DMS114 treated with DMSO at 0.1 percent for 48 hours (cell line): Measurements from ENCODE around the gene RCAN1.
"Not testable (repeated sequence)": the region's sequence is repeated elsewhere in the genome, so short reads cannot be mapped to it uniquely, and the experiment has no call there.

Source experiments
- DNase-seq: peaks from one replicate; lab custom pipeline; 2025; ENCODE audit not compliant: unreplicated experiment; lab: John Stamatoyannopoulos, UW

Gene RCAN1

DNA sequence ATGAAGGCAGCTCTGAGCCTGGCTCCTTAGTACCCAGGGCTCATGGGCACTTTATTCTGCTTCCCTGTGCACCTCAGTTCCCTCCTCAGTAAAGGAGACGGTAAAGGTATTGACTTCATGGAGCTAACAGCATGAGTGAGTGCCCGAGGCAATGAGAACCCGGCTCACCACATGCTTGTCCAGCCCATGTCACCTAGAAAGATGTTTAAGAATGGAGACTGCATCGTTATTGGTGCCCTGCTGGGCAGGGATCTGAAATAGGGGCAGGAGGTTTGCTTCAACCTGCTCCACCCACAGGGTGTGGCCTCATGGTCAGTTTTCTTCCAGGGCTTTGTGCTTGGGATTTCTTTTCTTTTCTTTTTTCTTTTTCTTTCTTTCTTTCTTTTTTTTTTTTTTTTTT is 95.9 kb downstream of the RCAN1 start:
- DNase-seq = no peak

DNA sequence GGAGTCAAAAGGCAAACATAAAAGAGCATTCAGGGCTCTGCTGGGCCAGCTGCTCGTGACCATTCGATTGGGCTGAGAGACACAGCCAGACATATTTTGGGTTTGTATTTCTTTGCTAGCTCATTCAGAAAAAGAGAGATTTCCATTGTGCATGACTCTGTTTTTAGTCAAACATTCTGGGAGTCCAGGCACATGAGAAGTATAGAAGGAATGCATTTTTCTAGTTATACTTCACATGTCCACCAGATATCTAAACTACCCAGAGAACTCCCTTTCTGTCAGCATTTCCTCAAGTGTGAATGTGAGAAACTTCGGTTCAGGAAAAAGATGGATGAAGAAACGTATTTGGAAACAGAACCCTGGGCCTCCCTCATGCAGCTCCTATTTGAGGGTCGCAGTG is 96.6 kb downstream of the RCAN1 start:
- no peak for DNase-seq

DNA sequence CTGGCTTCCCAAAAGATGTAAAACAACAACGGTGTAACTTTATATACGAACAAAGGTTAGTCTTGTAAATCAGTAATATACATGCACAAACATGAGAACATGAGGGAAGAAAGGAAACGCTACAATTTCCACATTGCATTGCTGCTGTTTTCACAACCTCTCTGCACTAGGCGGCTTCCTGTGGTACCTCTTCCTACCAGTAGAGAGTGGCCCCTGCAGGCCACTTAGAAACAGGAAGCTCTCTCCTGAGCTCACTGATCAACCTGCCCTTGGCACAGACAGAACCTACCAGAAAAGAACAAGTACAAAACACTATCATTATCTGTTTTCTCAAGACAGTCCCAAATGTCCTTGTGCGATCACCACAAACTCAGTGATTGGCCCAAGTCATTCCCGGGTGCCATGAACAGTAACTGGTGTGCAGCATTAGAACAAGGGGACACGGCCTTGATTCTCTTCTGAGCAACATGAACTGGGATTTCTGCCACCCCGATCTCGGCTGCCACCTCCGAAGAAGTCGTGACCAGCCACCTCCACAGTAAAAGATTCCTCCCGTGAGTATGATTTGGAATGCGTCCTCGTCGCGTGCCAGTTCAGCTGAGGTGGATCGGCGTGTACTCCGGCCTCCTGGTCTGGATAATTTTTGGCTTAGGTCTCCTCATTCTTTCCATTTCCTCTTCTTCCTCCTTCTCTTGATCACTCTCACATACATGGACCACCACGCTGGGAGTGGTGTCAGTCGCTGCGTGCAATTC is 97.2 kb downstream of the RCAN1 start:
- DNase-seq = no peak

DNA sequence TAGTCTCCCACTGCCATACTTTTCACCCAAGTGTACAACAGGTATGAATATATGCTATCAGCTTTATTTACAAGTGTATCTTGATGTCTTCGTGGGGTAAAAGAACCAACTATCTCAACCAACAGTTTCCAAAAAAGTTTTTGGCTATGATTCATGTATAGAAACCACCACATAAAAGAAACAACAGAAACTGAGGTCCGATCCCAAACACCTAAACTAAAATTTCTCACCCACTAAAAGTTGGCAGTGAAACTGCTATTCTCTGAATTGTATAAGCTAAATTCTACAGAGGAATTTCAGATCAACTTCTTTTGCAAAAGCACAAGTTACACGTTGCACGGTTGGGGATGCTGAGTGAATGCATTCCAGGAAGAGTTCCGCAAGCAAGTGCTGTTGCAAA is 97.9 kb downstream of the RCAN1 start:
- DNase-seq = no peak

DNA sequence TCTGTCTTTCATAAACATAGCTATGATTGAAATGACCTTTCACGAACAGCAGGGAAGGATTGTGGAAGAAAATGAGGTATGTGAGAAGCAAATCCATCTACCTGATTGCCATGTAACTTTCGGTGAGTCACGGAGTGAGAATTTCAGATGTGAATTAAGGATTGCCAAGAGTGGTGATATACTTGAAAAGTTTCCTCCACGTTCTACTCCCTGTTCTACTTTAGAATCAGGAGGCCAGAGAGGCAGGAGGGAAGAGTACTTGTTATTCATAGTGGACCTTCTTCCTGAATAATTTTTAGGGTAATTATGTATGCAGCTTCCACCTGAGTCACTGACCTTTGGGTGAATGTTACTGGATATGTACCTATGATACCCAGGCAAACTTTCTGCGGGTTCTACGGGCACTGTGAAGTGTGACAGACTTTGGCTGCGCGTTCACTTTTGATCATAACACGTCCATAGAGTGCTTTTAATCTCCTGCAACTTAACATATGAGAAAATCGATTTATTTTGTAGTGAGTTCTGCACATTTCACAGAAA is 100.3 kb downstream of the RCAN1 start:
- no peak for DNase-seq

DNA sequence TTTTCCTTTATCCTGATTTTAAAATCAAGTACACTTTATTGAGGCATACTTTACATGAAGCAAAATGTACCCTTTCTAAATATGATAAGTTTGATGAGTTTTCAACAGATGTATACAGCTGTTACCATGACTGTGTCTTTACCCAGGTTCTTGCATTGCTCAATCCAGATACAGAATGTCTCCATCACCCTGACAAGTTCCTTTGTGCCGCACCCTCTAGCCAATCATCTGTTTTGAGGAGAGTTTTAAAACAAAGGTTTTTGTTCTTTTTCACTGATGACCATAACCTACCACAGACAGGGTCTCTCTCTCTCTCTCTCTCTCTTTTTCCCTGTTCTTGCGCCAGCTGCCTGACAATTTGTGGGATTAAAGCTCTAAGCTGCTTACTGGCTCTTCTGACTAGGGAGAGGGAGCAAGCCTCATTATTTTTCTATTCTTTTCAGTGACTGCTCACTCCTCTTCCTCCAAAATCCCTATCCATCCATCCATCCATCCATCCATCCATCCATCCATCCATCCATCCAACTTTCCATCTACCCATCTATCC is 101.7 kb downstream of the RCAN1 start:
- no peak for DNase-seq

DNA sequence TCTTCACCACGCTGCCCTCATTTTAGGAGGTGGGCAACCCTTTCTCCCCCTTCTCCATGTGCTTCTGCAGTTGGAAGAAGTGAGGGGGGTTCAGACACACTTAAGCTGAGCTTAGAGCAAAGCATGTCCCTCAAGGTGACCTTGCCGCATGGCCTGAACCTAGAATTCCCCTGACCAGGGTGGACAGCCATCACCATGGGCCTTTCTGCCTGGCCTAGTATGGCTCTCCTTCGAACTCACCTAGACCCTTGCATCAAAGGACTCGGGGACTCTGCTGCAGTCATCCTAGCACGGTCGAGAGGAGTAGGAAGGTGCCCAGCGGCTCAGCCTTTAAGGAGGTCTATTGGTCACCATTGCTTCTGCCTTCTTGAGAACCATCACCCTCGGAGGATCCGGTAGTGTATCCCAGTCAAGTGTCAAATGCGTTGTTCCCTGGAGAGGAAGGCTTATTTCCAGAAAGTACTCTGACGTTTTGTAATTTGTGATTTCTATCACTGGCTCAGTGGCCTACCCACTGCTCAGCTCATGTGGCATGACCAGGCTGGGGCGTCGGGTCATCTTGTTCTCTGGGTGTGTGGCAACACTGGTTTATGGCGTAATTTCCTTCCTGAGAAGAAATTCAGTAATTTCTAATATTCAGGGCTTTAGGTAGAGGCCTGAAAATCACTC is 103.0 kb downstream of the RCAN1 start, which contains the start of gene KCNE1:
TSS of gene KCNE1 (minus strand) at position 424 of the 669 bp plus-strand sequence. CDS start 62,576 bp downstream, outside the sequence.
- no peak for DNase-seq

DNA sequence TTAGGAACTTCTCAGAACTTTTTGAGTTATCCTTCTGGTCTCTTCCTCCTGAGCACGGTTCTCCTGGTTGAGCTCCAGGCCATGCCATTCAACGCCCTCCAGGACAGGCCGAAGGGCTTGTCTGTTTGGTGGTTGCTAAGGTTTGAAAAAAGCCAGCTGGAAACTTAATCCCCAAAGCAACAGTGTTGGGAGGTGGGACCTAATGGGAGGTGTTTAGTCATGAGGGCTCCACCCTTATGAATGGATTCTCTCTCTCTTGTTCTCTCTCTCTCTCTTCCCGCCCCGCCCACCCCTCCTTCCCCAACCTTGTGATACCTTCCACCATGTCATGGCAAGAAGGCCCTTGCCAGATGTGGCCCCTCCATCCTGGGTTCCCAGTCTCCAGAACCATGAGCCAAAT is 103.7 kb downstream of the RCAN1 start:
- no peak for DNase-seq

DNA sequence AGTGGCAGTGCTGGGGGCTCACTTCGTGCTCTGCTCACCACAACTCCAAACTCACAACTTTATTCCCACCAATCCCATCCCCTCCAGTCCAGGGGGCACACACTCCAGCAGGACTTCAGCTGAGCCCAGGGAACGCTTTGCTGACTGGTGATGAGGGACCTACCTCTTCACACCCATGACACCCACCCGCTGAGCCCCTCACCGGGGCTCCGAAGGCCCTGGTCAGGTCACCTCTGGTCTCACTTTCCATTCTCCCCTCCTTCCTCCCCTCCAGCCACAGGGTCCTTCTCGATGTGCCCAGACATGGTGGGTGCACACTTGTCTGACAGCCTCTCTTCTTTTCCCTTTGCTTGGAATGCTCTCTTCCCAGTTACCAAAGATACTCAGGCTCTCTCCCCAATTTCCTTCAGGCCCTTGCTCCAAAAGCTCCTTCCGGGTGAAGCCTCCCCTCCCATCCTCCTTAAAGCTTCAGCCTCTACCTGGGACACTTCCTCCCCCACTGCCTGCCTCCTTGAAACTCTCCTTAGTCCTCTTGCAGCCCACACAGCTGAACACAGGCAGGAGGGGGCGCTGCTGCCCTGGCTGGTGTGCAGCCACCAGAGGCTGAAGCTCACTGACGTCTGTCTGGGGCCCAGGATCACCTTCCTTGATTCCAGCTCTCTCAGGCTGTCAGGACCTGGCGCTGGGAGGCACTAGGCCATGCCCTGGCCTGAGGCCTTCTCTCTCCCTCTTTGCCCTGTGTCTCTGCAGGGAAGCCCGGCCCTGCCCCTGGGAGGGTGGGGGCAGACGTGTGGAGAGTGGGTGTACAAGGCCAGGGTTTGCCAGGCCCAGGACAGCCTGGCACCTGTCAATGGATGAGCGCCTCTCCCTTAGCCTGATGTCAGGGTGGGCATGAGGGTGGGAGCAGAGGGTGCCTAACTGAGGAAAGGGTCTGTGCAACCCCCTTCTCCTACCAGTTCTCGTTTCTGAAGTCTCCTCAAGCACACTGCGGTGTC is 104.5 kb downstream of the RCAN1 start:
- DNase-seq = no peak

DNA sequence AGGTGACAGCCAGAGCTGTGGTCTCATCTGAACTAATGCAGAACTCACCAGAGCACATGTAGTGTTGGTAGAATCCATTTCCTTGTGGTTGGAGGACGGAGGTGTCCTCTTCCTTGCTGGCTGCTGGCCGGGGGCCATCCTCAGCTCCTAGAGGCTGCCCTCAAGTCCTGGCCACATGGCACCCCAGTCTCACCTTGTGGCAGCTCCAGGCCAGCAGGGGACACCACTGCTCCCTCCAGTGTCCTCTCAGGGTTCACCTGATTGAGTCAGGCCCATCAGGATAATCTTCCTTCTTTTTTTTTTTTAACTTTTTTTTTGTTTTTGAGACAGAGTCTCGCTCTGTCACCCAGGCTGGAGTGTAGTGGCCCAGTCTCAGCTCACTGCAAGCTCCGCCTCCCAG is 105.8 kb downstream of the RCAN1 start:
- no peak for DNase-seq

DNA sequence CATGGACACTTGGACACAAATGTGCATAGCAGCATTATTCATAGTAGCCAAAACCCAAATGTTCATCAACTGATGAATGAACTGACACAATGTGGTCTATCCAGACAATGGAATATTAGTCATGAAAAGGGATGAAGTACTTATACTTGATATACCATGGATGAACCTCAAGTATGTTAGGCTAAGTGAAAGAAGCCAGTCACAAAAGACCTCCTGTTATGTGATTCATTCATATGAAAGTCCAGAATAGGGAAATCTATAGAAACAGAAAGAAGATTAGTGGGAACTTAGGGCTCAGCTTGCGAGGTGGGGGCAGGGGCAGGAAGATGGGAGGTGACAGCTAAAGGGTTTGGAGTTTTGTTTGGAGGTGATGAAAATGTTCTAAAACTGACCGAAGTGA is 110.3 kb downstream of the RCAN1 start:
- DNase-seq = no peak

DNA sequence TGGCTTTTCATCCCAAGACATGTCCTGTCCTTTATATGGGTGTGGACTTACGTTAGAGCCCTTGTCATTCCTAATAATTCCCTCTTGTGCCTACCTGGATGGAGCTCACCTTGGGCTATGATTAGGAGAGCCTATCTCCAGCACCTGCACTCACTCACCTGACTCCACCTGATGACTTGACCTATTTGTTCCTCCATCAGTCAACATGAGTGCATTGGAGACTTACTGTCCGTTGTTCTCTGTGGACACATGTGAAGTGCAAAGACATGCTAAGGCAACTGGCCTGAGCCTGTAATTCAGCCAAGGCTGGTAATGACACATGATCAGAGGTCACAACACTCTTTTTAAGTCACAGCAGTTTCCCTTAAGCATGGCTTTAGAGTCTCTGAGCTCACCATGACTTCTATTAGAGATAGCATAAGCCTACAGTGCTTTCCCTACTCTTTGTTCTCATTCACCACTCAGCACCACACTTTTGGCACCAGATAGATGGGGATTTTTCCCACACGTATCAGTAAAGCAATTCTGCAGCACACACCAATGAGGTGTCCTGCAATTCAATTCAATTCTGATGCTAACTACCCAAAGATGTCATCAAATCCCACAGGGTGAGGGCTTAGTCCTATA is 112.3 kb downstream of the RCAN1 start:
- no peak for DNase-seq

DNA sequence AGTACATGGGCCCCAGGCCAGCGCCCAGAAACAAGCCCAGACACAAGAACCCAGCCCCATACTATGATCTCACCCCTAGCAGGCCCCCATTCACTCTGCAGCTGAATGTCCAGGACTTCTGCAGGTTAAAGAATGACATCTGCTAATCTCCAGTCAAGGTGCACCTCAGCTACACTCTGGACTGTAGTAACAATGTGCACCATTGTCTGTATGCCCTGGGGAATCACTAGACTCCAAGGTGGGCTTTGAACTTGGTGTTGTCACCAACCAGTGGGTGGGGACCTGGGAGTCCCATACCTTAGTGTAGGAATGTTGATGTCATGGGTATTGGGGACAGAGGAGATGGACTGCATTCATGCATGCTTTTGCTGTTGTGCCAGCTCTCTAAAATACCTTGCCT is 113.2 kb downstream of the RCAN1 start:
- DNase-seq = no peak

DNA sequence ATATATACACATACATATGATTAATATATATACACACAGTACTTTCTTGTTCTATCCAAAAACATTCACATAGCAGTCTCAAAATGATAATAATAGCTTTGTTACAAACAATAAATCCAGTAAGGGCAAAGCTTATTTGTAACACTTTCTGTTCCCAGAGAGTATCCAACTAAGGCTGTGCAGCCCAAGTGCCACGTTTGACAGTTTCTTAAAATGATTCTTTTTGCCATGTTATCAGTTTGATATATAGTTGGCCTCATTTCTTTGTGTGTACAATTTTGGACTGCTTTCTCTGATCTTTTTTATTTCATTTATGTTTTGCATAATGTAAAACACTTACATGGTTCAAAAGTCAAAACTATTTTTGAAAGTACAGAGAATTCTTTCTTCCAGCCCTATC is 114.7 kb downstream of the RCAN1 start:
- DNase-seq = no peak

DNA sequence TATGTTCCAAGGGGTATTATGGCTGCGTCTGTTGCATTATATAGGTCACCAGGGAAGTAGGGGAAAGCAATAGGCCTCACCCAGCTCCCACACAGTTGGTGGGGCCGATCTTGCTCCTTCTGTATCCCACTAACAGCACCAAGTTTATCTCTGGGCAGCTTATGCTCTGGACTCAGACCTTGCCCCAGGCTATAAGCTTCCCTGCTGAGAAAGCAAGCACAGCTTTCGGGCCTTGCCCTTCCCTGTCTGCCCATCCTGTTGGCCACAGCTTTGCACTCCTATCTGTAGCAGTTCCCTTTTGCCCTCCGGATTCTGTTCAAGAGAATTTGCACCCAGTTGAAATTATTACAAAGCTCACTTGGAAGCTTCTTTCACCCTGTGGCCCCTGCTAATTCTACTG is 115.8 kb downstream of the RCAN1 start:
- DNase-seq = no peak

DNA sequence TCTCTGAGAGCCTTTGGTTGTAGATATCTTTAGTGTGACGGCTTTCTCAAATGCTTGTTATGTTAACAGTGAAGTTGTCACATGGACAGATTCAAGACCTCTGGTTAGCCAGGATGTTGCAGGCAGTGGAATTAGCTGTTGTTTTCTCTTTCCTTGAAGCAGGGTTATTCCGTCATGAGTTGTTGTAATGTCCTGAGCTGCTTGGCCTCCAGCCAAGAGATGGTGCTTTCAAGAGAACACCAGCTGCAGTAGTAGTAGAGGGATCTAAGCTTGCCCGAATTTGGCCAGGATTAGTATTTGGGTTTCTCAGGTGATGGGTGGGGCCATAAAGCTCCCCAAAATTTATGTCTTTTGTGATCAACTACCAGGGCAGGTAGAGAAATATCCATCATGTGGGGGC is 116.3 kb downstream of the RCAN1 start:
- no peak for DNase-seq

DNA sequence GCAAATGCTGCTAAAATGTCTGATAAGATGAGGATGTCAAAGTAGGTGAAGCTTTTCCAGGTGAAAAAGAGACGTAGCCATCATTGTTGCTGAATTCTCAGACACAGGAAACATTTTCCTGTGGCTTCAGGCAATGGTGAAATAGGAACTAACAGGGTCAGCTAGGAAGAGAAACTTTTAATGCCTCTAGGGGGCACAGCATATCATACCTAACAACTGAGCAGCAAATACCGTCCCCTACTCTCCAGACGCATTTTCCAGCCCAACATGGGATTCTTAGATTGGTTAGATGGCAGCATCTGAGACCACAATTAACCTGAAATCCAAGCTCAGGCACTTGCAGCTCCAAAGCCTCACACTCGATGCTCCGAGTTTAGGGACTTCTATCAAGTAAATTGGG is 131.1 kb downstream of the RCAN1 start:
- DNase-seq = not testable (repeated sequence)

DNA sequence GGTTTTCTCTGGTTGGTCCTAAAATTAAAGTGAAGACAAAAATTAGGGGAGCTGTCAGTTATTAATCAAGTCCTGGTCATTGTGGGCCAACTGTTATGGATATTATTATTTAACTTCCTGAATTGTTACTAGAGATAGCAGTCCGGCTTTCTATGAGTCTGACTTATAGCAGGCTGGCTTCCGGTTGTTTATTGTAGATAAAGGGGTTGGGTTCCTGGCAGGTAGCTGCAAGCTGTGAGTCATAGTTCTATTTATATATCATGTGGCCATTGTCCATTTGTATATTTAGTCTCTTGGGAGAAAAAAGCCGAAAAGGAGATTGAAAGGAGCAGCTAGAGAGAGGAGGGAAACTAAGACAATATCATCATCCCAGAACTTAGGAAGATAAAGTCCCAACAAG is 131.5 kb downstream of the RCAN1 start:
- DNase-seq = not testable (repeated sequence)

DNA sequence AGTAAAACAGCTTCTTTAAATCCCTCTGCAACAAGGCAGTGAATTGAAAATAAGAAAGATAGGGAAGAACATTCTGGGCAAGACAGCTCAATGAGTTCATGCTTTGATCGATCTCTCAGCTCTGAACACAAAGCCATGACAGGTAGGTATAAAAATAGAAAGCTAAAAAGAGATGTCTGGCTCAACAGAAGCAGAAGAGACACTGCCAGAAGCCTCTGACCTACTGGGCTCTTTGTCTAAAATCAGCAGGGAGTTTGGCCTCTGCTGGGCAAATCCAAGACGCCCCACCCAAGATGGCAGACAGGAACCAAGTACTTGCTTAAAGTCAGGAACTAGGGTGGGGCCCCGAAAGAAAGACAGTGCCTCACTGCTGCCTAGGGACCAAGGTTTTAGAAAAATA is 147.6 kb downstream of the RCAN1 start:
- DNase-seq = not testable (repeated sequence)
